NCI-H146 treated with DMSO at 0.1 percent for 48 hours (cell line): ENCODE results near the gene FLT1.

Experiments used
- DNase-seq: peaks from one replicate; lab custom pipeline; 2025; ENCODE audit not compliant: unreplicated experiment; lab: John Stamatoyannopoulos, UW

FLT1 gene

GRCh38 chr13:28434926-28435325 is 60.0 kb downstream of the FLT1 start:
- DNase-seq = no peak

GRCh38 chr13:28432816-28433560 is 61.9 kb downstream of the FLT1 start:
- no peak for DNase-seq

- DNase-seq = no peak
These were observed 65.1 kb downstream of the FLT1 start for GRCh38 chr13:28429685-28430290.

GRCh38 chr13:28429096-28429495 is 65.8 kb downstream of the FLT1 start:
- no peak for DNase-seq

GRCh38 chr13:28426381-28426780 is 68.5 kb downstream of the FLT1 start:
- DNase-seq = no peak

- no peak for DNase-seq
These were observed 69.1 kb downstream of the FLT1 start for GRCh38 chr13:28425793-28426192.

GRCh38 chr13:28424541-28424940 is 70.4 kb downstream of the FLT1 start:
- DNase-seq = no peak

- DNase-seq = no peak
These were observed 71.9 kb downstream of the FLT1 start for GRCh38 chr13:28423010-28423409.

GRCh38 chr13:28421676-28422410 is 73.1 kb downstream of the FLT1 start:
- DNase-seq = no peak

- DNase-seq = no peak
These were observed 74.2 kb downstream of the FLT1 start for GRCh38 chr13:28420704-28421103.

GRCh38 chr13:28415994-28416421 is 78.9 kb downstream of the FLT1 start:
- DNase-seq = no peak

GRCh38 chr13:28413999-28414398 is 80.9 kb downstream of the FLT1 start:
- no peak for DNase-seq

GRCh38 chr13:28412981-28413380 is 81.9 kb downstream of the FLT1 start:
- no peak for DNase-seq

GRCh38 chr13:28411831-28412353 is 83.0 kb downstream of the FLT1 start:
- DNase-seq = no peak

GRCh38 chr13:28410096-28410495 is 84.8 kb downstream of the FLT1 start:
- DNase-seq = no peak

- DNase-seq = no peak
These were observed 85.3 kb downstream of the FLT1 start for GRCh38 chr13:28409648-28410047.

- DNase-seq = no peak
These were observed 86.1 kb downstream of the FLT1 start for GRCh38 chr13:28408863-28409262.

- DNase-seq = no peak
These were observed 86.6 kb downstream of the FLT1 start for GRCh38 chr13:28408235-28408848.

- no peak for DNase-seq
These were observed 88.1 kb downstream of the FLT1 start for GRCh38 chr13:28406733-28407266.

- DNase-seq = no peak
These were observed 92.9 kb downstream of the FLT1 start for GRCh38 chr13:28402057-28402381.

GRCh38 chr13:28401303-28402056 is 93.4 kb downstream of the FLT1 start:
- DNase-seq = no peak
